HCT116 (cell line): ENCODE measurements around the gene PRR29. TPM values are rescaled to one million over a fixed set of nuclear protein-coding genes. Genes with fewer than 3 reads are reported as not detected.

Experiments
- ATAC-seq: fragments of 200-7000 bp; cut with Tn5 transposase; 2 replicates; pipeline ENCODE4 v1.9.1; 2020; ENCODE audit warnings: mild to moderate bottlenecking, moderate library complexity
- BruUV-seq: library from RNA; stranded (reverse); fragments of 400-500 nt; replicated peaks from 2 replicates; lab custom pipeline; 2021; lab: Mats Ljungman, UMichigan
- CTCF ChIA-PET: fragments of 300-600 bp; sonication (Branson Sonifier 250); formaldehyde crosslinking; loops from one replicate; lab custom pipeline; 2021; ENCODE audit warnings: antibody characterized with exemption; lab: Charles Lee
- POLR2A ChIA-PET: fragments of 300-600, 350-600 bp; sonication (Branson Sonifier 250); formaldehyde crosslinking; loops from one replicate; lab custom pipeline; 2021; ENCODE audit warnings: antibody characterized with exemption; lab: Charles Lee
- RAD21 ChIA-PET, 2 experiments: fragments of 300-600 bp; sonication (Branson Sonifier 250); formaldehyde crosslinking; loops; one replicate each; lab custom pipeline; 2023; ENCODE audit warnings: low total read pairs in 2 of 2; ENCODE audit not compliant: uncharacterized antibody in 2 of 2, unreplicated experiment in 2 of 2, low non-redundant PET in 1 of 2; lab: Charles Lee
- DNase-seq: peaks from one replicate; pipeline ENCODE4 v3.0.0-alpha.2; 2010; ENCODE audit warnings: low read depth, low spot score
- H2AFZ ChIP-seq: fragments of 200-600 bp; shearing (Covaris generic), sonication (generic); 2 replicates; pipeline ENCODE4 v1.6.1; 2017; ENCODE audit warnings: low read depth, mixed run types, mixed read lengths, antibody characterized with exemption, low read length; ENCODE audit not compliant: poor library complexity, severe bottlenecking
- H3K27ac ChIP-seq: 2 replicates; pipeline ENCODE4 v1.5.1; 2012; ENCODE audit warnings: low read depth, low read length
- H3K27me3 ChIP-seq: fragments of 200-600 bp; sonication (generic); 2 replicates; pipeline ENCODE4 v1.6.1; 2016; ENCODE audit warnings: mixed run types, low read length, mixed read lengths; ENCODE audit not compliant: insufficient read depth
- H3K36me3 ChIP-seq, 2 experiments: fragments of 200-500 bp in 1 of 2; fragments of 200-600 bp in 1 of 2; sonication (Bioruptor generic) in 1 of 2; sonication (generic) in 1 of 2; 2 replicates each; pipeline versions ENCODE4 v1.5.1 to v1.6.1; 2014 to 2016; ENCODE audit warnings: low read length in 2 of 2, inconsistent platforms in 1 of 2, mixed read lengths in 1 of 2, mixed run types in 1 of 2; ENCODE audit not compliant: insufficient read depth in 2 of 2, control insufficient read depth in 1 of 2
- H3K4me1 ChIP-seq, 2 experiments: fragments of 200-600 bp in 1 of 2; sonication (generic) in 1 of 2; 2 replicates each; pipeline versions ENCODE4 v1.5.1 to v1.6.1; 2012 to 2017; ENCODE audit warnings: low read length in 2 of 2, inconsistent platforms in 1 of 2, mild to moderate bottlenecking in 1 of 2, mixed read lengths in 1 of 2, mixed run types in 1 of 2, moderate library complexity in 1 of 2; ENCODE audit not compliant: insufficient read depth in 2 of 2, control insufficient read depth in 1 of 2
- H3K4me2 ChIP-seq: fragments of 200-600 bp; sonication (generic); 2 replicates; pipeline ENCODE4 v1.6.1; 2017; ENCODE audit warnings: mixed run types, low read length, mixed read lengths
- H3K4me3 ChIP-seq, 2 experiments: fragments of 200-600 bp in 1 of 2; sonication (generic) in 1 of 2; replicated peaks in 1 of 2; 2 replicates each; pipeline ENCODE4 v1.5.1; 2011 to 2016; ENCODE audit warnings: low read length in 2 of 2, control low read depth in 1 of 2, low read depth in 1 of 2, mild to moderate bottlenecking in 1 of 2, mixed read lengths in 1 of 2, mixed run types in 1 of 2
- H3K79me2 ChIP-seq: fragments of 200-600 bp; sonication (generic); 2 replicates; pipeline ENCODE4 v1.6.1; 2017; ENCODE audit warnings: mild to moderate bottlenecking, mixed run types, low read length, moderate library complexity, mixed read lengths; ENCODE audit not compliant: insufficient read depth
- H3K9ac ChIP-seq: fragments of 200-600 bp; sonication (generic); 2 replicates; pipeline ENCODE4 v1.6.1; 2016; ENCODE audit warnings: low read length, mixed read lengths
- H3K9me2 ChIP-seq: fragments of 200-600 bp; sonication (generic), shearing (Covaris generic); 2 replicates; pipeline ENCODE4 v1.6.1; 2017; ENCODE audit warnings: mixed run types, mild to moderate bottlenecking, moderate library complexity; ENCODE audit not compliant: insufficient read depth
- H3K9me3 ChIP-seq, 2 experiments: fragments of 200-500 bp in 1 of 2; fragments of 200-600 bp in 1 of 2; sonication (Bioruptor generic) in 1 of 2; sonication (generic) in 1 of 2; 2 replicates each; pipeline ENCODE4 v1.6.1; 2014 to 2017; ENCODE audit warnings: low read length in 2 of 2, mixed read lengths in 2 of 2, inconsistent platforms in 1 of 2, low read depth in 1 of 2, mild to moderate bottlenecking in 1 of 2, mixed run types in 1 of 2, moderate library complexity in 1 of 2; ENCODE audit not compliant: control insufficient read depth in 1 of 2, insufficient read depth in 1 of 2
- H4K20me1 ChIP-seq: fragments of 200-600 bp; sonication (generic), shearing (Covaris generic); 2 replicates; pipeline ENCODE4 v1.6.1; 2017; ENCODE audit warnings: mixed run types, mild to moderate bottlenecking, moderate library complexity; ENCODE audit not compliant: insufficient read depth
- CBX3 ChIP-seq: IDR thresholded peaks from 2 replicates; pipeline ENCODE4 v1.6.1; 2012; ENCODE audit warnings: low read depth
- CEBPB ChIP-seq: IDR thresholded peaks from 2 replicates; pipeline ENCODE4 v1.6.1; 2012; ENCODE audit warnings: low read depth
- CTCF ChIP-seq, 3 experiments: fragments of 200-600 bp in 1 of 3; sonication (generic) in 1 of 3; IDR thresholded peaks in 2 of 3; conservative IDR thresholded peaks in 1 of 3; 2 replicates each; pipeline ENCODE4 v1.5.1; 2012 to 2017; ENCODE audit warnings: low read depth in 2 of 3, low read length in 2 of 3, antibody characterized with exemption in 1 of 3, borderline replicate concordance in 1 of 3, control low read depth in 1 of 3, mild to moderate bottlenecking in 1 of 3, mixed read lengths in 1 of 3, mixed run types in 1 of 3, moderate library complexity in 1 of 3; ENCODE audit not compliant: insufficient read depth in 1 of 3
- ELF1 ChIP-seq: IDR thresholded peaks from 2 replicates; pipeline ENCODE4 v1.6.1; 2012; ENCODE audit warnings: low read depth, borderline replicate concordance
- EZH2 ChIP-seq: fragments of 200-600 bp; sonication (generic); IDR thresholded peaks from 2 replicates; pipeline ENCODE4 v1.6.1; 2017; ENCODE audit warnings: antibody characterized with exemption, mixed run types
- EZH2phosphoT487 ChIP-seq: fragments of 200-600 bp; IDR thresholded peaks from 2 replicates; pipeline ENCODE4 v1.6.1; 2018; ENCODE audit warnings: antibody characterized with exemption, borderline replicate concordance
- FOSL1 ChIP-seq: IDR thresholded peaks from 2 replicates; pipeline ENCODE4 v1.6.1; 2012; ENCODE audit warnings: low read depth
- JUND ChIP-seq: IDR thresholded peaks from 2 replicates; pipeline ENCODE4 v1.6.1; 2012
- POLR2A ChIP-seq: IDR thresholded peaks from 2 replicates; pipeline ENCODE4 v1.7.0; 2011; ENCODE audit warnings: borderline replicate concordance; ENCODE audit not compliant: insufficient read depth, insufficient read length; ENCODE audit errors: extremely low read depth
- POLR2AphosphoS5 ChIP-seq: IDR thresholded peaks from 2 replicates; pipeline ENCODE4 v1.6.1; 2011; ENCODE audit warnings: mild to moderate bottlenecking, low read depth, low read length, moderate library complexity
- RAD21 ChIP-seq: IDR thresholded peaks from 2 replicates; pipeline ENCODE4 v1.6.1; 2012; ENCODE audit warnings: low read depth, mild to moderate bottlenecking
- SIN3A ChIP-seq: IDR thresholded peaks from 2 replicates; pipeline ENCODE4 v1.6.1; 2012; ENCODE audit warnings: low read depth
- SP1 ChIP-seq: IDR thresholded peaks from 2 replicates; pipeline ENCODE4 v1.6.1; 2012; ENCODE audit warnings: low read depth
- SRF ChIP-seq: IDR thresholded peaks from 2 replicates; pipeline ENCODE4 v1.6.1; 2012; ENCODE audit warnings: low read depth
- TCF7L2 ChIP-seq: IDR thresholded peaks from 2 replicates; pipeline ENCODE4 v1.7.0; 2011; ENCODE audit warnings: borderline replicate concordance, inconsistent platforms; ENCODE audit not compliant: insufficient read depth, insufficient read length; ENCODE audit errors: extremely low read depth
- YY1 ChIP-seq: IDR thresholded peaks from 2 replicates; pipeline ENCODE4 v1.6.1; 2011; ENCODE audit warnings: low read length, low read depth, moderate library complexity, mild to moderate bottlenecking; ENCODE audit not compliant: insufficient replicate concordance; ENCODE audit errors: extremely low read depth
- ZFX ChIP-seq: fragments of 450-650 bp; IDR thresholded peaks from 2 replicates; pipeline ENCODE4 v1.6.1; 2017
- ZNF274 ChIP-seq: fragments of 200-500 bp; sonication (Bioruptor generic); IDR thresholded peaks from 2 replicates; pipeline ENCODE4 v1.6.1; 2014; ENCODE audit warnings: mild to moderate bottlenecking, low read depth, low read length, inconsistent platforms
- intact Hi-C: fragments of 100-400 bp; cut with micrococcal nuclease; formaldehyde crosslinking; loops from 2 replicates; pipeline ENCODE4 v1.10.0; 2022
- total RNA-seq: library from RNA; stranded (reverse); gene quantifications from one replicate; pipeline ENCODE4 v1.2.1, GENCODE V29; 2021; ENCODE audit not compliant: unreplicated experiment
- TF ChIP-seq, protein P1 (sequence below): IDR thresholded peaks from 2 replicates; pipeline ENCODE4 v1.6.1; 2011; ENCODE audit warnings: mild to moderate bottlenecking, low read length, moderate library complexity; ENCODE audit not compliant: insufficient replicate concordance; ENCODE audit errors: extremely low read depth
- TF ChIP-seq, protein P2 (sequence below): IDR thresholded peaks from 2 replicates; pipeline ENCODE4 v1.6.1; 2012; ENCODE audit warnings: low read depth

PRR29 gene
- total RNA-seq, 1 experiment from 2014 or later, result not detected

GRCh38 chr17:63966646-63967264 lies 31.4 kb upstream of the PRR29 start:
- no peak for TF ChIP-seq CBX3
- TF ChIP-seq, protein P1, sequence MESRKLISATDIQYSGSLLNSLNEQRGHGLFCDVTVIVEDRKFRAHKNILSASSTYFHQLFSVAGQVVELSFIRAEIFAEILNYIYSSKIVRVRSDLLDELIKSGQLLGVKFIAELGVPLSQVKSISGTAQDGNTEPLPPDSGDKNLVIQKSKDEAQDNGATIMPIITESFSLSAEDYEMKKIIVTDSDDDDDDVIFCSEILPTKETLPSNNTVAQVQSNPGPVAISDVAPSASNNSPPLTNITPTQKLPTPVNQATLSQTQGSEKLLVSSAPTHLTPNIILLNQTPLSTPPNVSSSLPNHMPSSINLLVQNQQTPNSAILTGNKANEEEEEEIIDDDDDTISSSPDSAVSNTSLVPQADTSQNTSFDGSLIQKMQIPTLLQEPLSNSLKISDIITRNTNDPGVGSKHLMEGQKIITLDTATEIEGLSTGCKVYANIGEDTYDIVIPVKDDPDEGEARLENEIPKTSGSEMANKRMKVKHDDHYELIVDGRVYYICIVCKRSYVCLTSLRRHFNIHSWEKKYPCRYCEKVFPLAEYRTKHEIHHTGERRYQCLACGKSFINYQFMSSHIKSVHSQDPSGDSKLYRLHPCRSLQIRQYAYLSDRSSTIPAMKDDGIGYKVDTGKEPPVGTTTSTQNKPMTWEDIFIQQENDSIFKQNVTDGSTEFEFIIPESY, result no peak
- no peak for TF ChIP-seq SIN3A
- TF ChIP-seq TCF7L2, result no peak
- TF ChIP-seq RAD21, result no peak
- no peak for TF ChIP-seq EZH2phosphoT487
- no peak for TF ChIP-seq FOSL1
- TF ChIP-seq CTCF (IDR thresholded peaks at IDR 0.05 in 2 of 3, conservative IDR thresholded peaks at IDR 0.05 in 1 of 3; ENCODE audit: borderline replicate concordance in 1 of 3, insufficient read depth in 1 of 3, low read depth in 2 of 3, low read length in 2 of 3), result no peak
- TF ChIP-seq CEBPB, result no peak
- TF ChIP-seq EZH2, result no peak
- no peak for TF ChIP-seq JUND
- TF ChIP-seq SRF, result no peak
- TF ChIP-seq ZFX, result no peak
- TF ChIP-seq POLR2A, result no peak
- no peak for TF ChIP-seq YY1
- TF ChIP-seq, protein P2, sequence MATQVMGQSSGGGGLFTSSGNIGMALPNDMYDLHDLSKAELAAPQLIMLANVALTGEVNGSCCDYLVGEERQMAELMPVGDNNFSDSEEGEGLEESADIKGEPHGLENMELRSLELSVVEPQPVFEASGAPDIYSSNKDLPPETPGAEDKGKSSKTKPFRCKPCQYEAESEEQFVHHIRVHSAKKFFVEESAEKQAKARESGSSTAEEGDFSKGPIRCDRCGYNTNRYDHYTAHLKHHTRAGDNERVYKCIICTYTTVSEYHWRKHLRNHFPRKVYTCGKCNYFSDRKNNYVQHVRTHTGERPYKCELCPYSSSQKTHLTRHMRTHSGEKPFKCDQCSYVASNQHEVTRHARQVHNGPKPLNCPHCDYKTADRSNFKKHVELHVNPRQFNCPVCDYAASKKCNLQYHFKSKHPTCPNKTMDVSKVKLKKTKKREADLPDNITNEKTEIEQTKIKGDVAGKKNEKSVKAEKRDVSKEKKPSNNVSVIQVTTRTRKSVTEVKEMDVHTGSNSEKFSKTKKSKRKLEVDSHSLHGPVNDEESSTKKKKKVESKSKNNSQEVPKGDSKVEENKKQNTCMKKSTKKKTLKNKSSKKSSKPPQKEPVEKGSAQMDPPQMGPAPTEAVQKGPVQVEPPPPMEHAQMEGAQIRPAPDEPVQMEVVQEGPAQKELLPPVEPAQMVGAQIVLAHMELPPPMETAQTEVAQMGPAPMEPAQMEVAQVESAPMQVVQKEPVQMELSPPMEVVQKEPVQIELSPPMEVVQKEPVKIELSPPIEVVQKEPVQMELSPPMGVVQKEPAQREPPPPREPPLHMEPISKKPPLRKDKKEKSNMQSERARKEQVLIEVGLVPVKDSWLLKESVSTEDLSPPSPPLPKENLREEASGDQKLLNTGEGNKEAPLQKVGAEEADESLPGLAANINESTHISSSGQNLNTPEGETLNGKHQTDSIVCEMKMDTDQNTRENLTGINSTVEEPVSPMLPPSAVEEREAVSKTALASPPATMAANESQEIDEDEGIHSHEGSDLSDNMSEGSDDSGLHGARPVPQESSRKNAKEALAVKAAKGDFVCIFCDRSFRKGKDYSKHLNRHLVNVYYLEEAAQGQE, result no peak
- TF ChIP-seq ZNF274, result no peak
- no peak for TF ChIP-seq SP1
- no peak for TF ChIP-seq ELF1
- no peak for TF ChIP-seq POLR2AphosphoS5

More at GRCh38 chr17:63966646-63967264, 31.4 kb upstream of the PRR29 start:
- Histone ChIP-seq H3K27me3 (no peaks in the 10 kb centered on the region), H3K9ac (no peak overlapping the region), H4K20me1 (no peaks in the 10 kb centered on the region), H3K36me3 (no peaks in the 10 kb centered on the region), H3K4me2 (no peak overlapping the region), H3K27ac (no peak overlapping the region), H3K4me3 (no peak overlapping the region), H3K9me3 (no peaks in the 10 kb centered on the region), H2AFZ (no peak overlapping the region), H3K9me2 (no peaks in the 10 kb centered on the region), H3K79me2 (no peaks in the 10 kb centered on the region), H3K4me1 (peaks cover 0 to 12% of the 10 kb centered on the region in 2 experiments; a peak in 2 of 4 replicates)
- intact Hi-C loops, result no loop called here
- ChIA-PET CTCF (interaction anchor here (1.6 to 2.1 kb wide), 2 partner anchors 16 to 21 kb away, joined by 9 read pairs; no protein-coding TSS in a partner anchor), RAD21 (no interaction called here), POLR2A (interaction anchor here (1.8 kb wide), 1 partner anchor 15 kb away, joined by 6 read pairs; no protein-coding TSS in a partner anchor)
- DNase-seq (no peak), ATAC-seq (no peak)
- BruUV-seq, result no TSS peak
